Suprapubic skin (tissue), 4 donors: Measurements from ENCODE around the gene RIIAD1.

Experiments
- POLR2A ChIP-seq, 2 donors: fragments of 450-650 bp; IDR thresholded peaks; one replicate each; pipeline ENCODE4 v1.6.1; 2017; ENCODE audit warnings: antibody characterized with exemption in 2 of 2, mild to moderate bottlenecking in 2 of 2, moderate library complexity in 2 of 2
- POLR2AphosphoS5 ChIP-seq, 3 donors: sonication (generic); formaldehyde crosslinking; IDR thresholded peaks; one replicate each; pipeline ENCODE4 v1.6.1; 2017; ENCODE audit warnings: antibody characterized with exemption in 3 of 3
- TF ChIP-seq, protein P1 (sequence below), 2 donors: fragments of 200-600 bp in 1 of 2; fragments of 450-650 bp in 1 of 2; sonication (generic) in 1 of 2; IDR thresholded peaks; one replicate each; pipeline ENCODE4 v1.5.1; 2016 to 2019; ENCODE audit warnings: antibody characterized with exemption in 2 of 2, mild to moderate bottlenecking in 1 of 2, moderate library complexity in 1 of 2

DNA sequence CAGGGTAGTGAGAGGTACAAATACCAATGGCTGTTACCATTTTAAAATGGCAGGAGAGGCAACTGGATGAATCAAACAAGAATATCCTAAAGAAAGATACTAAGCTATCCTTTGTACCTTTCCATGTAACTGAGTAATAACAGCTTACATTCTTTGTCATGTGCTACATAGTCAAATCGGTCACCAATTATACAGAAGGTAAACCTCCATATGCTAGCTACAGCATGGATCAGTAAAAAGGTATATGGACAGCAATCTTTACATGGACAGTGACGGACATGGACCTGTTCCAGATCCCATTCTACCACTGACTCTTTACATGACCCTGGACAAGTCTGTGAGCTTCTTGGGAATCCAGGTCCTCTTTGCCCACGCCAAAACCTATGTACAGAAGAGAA, 55.3 kb downstream of the RIIAD1 start:
- TF ChIP-seq, protein P1, sequence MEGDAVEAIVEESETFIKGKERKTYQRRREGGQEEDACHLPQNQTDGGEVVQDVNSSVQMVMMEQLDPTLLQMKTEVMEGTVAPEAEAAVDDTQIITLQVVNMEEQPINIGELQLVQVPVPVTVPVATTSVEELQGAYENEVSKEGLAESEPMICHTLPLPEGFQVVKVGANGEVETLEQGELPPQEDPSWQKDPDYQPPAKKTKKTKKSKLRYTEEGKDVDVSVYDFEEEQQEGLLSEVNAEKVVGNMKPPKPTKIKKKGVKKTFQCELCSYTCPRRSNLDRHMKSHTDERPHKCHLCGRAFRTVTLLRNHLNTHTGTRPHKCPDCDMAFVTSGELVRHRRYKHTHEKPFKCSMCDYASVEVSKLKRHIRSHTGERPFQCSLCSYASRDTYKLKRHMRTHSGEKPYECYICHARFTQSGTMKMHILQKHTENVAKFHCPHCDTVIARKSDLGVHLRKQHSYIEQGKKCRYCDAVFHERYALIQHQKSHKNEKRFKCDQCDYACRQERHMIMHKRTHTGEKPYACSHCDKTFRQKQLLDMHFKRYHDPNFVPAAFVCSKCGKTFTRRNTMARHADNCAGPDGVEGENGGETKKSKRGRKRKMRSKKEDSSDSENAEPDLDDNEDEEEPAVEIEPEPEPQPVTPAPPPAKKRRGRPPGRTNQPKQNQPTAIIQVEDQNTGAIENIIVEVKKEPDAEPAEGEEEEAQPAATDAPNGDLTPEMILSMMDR (IDR thresholded peaks at IDR 0.05) = no peak
- TF ChIP-seq POLR2A (IDR thresholded peaks at IDR 0.05) = no peak
- no peak for TF ChIP-seq POLR2AphosphoS5 (IDR thresholded peaks at IDR 0.05)
